ENCODE measurements around the gene IDH3G. TPM values are rescaled to one million over a fixed set of nuclear protein-coding genes. Genes with fewer than 3 reads are reported as not detected.

Gene IDH3G
- 118 TPM for total RNA-seq

DNA sequence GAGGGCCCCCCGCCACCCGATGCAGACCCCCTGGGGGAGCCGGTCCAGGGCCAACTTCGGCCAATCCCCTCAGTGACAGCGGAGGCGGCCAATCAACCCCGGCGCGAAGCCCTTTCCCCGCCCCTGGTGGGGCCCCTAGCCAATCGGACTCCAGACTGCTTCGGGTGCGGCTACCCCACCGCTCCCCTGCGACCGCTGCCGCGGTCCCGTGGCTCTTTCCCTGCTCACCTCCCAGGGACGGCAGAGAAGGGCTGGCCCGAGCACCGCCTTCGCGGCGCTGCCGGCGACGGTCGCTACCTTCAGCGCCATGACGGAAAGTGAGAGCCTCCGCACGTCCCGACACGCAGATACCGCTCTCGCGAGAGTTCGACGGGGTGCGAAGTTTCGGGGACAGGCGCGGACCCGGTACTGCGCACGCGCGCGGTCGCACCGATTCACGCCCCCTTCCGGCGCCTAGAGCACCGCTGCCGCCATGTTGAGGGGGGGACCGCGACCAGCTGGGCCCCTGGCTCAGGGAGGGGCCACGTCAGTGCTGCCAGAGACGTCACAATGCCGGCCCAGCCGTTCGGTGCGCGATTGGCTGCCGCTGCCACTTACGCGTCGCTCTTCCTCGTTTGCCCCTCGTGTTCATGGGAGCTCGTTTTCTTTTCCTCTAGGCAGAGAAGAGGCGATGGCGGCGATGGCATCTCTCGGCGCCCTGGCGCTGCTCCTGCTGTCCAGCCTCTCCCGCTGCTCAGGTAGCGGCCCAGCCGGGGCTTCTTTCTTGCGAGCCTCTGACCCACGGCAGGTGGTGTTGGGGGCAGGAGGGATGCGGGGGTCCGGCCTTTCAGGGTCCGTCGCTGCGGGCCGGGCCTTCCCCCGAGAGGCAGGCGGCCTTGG, at the start of gene IDH3G, which contains the start of gene SSR4:
Gene IDH3G, minus strand, starts transcription at position 358 of the 879 bp plus-strand sequence. Its CDS starts 49 bp downstream, at position 309.
Gene SSR4, plus strand, starts transcription at position 651 of the 879 bp plus-strand sequence. Its CDS starts 20 bp downstream, at position 671.
- intact Hi-C loops (cut with DNase I) = no loop called here
- Histone ChIP-seq H3K4me3 (peak within 1 kb of the TSS; percentile 59 to 61), H3K27ac (peak within 1 kb of the TSS; percentile 85), H3K4me1 (peaks cover 41% of the 10 kb centered on the region), H3K36me3 (peaks cover 0 to 21% of the 10 kb centered on the region in 2 donors), H3K9me3 (no peaks in the 10 kb centered on the region), H3K27me3 (no peaks in the 10 kb centered on the region)
- peak in 1 of 2 donors; percentile 93 for DNase-seq (ENCODE audit: extremely low spot score in 2 of 2)
- TF ChIP-seq CTCF (IDR thresholded peaks at IDR 0.05) (no peak), POLR2A (IDR thresholded peaks at IDR 0.05) (peak in 1 of 2 donors; percentile 25), POLR2AphosphoS5 (IDR thresholded peaks at IDR 0.05; ENCODE audit: insufficient read depth in 1 of 2, low read depth in 1 of 2) (peak; percentile 85 to 87)

GRCh38 chrX:153836921-153837320, 42.7 kb upstream of the IDH3G start:
- H3K9me3 ChIP-seq = no peaks in the 10 kb centered on the region
- H3K4me1 ChIP-seq = no peaks in the 10 kb centered on the region
- H3K36me3 ChIP-seq = no peaks in the 10 kb centered on the region
- no peak for DNase-seq (ENCODE audit: extremely low spot score in 2 of 2)
- no peaks in the 10 kb centered on the region for H3K27me3 ChIP-seq
- H3K27ac ChIP-seq = no peak overlapping the region
- H3K4me3 ChIP-seq = no peak overlapping the region
- intact Hi-C loops (cut with DNase I) = no loop called here
- TF ChIP-seq POLR2AphosphoS5 (IDR thresholded peaks at IDR 0.05; ENCODE audit: insufficient read depth in 1 of 2, low read depth in 1 of 2) (no peak), POLR2A (IDR thresholded peaks at IDR 0.05) (no peak), CTCF (IDR thresholded peaks at IDR 0.05) (no peak)

DNA sequence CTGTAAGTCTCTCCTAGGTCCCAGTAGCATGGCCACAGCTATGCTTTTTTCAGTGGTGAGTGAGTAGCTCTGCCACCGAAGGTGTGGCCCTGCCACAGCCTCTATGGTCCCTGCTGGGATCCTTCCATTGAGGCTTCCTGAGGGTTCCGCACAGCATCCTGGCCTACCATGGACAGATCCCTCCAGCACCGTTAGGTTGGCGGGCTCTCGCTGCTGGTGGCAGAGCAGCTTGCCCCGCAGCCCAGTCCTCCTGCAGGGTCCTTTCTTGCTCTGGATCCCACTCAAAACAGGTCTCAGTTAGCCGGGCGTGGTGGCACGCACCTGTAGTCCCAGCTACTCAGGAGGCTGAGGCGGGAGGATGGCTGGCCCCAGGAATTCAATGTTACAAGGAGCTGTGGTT, 38.6 kb upstream of the IDH3G start:
- Histone ChIP-seq H3K9me3 (no peaks in the 10 kb centered on the region), H3K4me3 (no peak overlapping the region), H3K36me3 (no peaks in the 10 kb centered on the region), H3K4me1 (peaks cover 14% of the 10 kb centered on the region), H3K27ac (no peak overlapping the region), H3K27me3 (no peaks in the 10 kb centered on the region)
- intact Hi-C loops (cut with DNase I) = no loop called here
- no peak for DNase-seq (ENCODE audit: extremely low spot score in 2 of 2)
- TF ChIP-seq CTCF (IDR thresholded peaks at IDR 0.05) (no peak), POLR2A (IDR thresholded peaks at IDR 0.05) (no peak), POLR2AphosphoS5 (IDR thresholded peaks at IDR 0.05; ENCODE audit: insufficient read depth in 1 of 2, low read depth in 1 of 2) (no peak)

- no peak overlapping the region for H3K27ac ChIP-seq
- H3K4me1 ChIP-seq = peaks cover 14% of the 10 kb centered on the region
- TF ChIP-seq CTCF (IDR thresholded peaks at IDR 0.05) = no peak
- TF ChIP-seq POLR2AphosphoS5 (IDR thresholded peaks at IDR 0.05; ENCODE audit: insufficient read depth in 1 of 2, low read depth in 1 of 2) = no peak
- TF ChIP-seq POLR2A (IDR thresholded peaks at IDR 0.05) = no peak
- no peaks in the 10 kb centered on the region for H3K36me3 ChIP-seq
- intact Hi-C loops (cut with DNase I) = no loop called here
- no peak overlapping the region for H3K4me3 ChIP-seq
- H3K9me3 ChIP-seq = no peaks in the 10 kb centered on the region
- no peaks in the 10 kb centered on the region for H3K27me3 ChIP-seq
- DNase-seq (ENCODE audit: extremely low spot score in 2 of 2) = no peak
Observed at GRCh38 chrX:153831429-153832150, 37.4 kb upstream of the IDH3G start.
